HUDEP-2 (cell line): Measurements from ENCODE around the gene ISYNA1.

Experiments
- DNase-seq, 76 experiments: peaks; one replicate each; lab custom pipeline; 2025; ENCODE audit not compliant: unreplicated experiment in 76 of 76; lab: John Stamatoyannopoulos, UW

Gene ISYNA1

DNA sequence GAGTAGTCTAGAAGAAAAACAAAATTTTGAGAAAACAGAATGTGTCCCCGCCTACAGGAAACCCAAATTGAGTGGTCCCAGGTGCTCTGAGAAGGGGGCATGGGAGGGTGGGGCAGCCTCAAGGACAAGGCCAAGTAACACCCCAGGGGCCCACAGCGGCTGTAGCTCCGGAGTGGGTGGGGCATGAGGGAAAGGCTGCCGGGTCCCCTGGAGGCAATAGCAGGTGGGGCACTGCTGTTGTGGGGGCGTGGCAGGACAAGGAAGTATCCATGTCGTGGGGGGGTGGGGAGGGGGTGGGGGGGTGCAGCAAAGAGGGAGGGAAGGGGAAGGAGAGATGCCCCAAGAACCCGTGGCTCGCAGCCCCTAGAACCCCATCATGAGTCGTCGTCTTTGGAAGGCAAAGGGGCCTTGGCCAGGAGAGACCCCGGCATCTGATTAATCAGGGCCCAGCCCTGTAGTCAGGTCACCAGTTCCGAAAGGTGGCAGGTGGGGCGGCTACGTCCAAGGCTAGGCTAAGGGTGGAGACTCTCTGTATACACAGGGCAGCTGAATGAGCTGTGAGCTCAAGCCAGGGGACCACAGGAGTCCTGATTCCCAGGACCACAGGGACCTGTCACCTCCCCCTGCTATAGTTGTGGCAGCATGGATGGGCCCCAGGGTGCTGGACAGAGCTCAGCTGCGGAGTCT is 7.5 kb upstream of the ISYNA1 start:
- no peak for DNase-seq

DNA sequence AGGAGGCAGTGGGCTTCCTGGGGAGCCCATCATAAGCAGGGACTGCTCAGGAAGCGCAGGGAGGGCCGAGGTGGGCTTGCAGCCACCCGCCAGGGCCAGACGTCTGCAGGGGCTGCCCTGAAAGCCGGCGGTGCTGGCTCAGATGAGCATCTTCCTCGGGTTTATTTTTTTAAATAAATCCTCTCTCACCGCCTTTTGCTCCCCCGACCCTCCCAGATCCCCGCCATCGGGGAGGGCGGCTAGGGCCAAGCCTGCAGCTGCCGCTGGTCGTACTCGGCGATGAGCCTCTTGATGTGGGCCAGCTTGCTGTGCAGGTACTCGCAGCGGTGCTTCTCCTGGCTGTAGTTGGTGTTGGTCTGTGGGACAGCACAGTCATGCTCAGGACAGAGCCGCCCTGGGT is 6.6 kb upstream of the ISYNA1 start:
- no peak for DNase-seq

DNA sequence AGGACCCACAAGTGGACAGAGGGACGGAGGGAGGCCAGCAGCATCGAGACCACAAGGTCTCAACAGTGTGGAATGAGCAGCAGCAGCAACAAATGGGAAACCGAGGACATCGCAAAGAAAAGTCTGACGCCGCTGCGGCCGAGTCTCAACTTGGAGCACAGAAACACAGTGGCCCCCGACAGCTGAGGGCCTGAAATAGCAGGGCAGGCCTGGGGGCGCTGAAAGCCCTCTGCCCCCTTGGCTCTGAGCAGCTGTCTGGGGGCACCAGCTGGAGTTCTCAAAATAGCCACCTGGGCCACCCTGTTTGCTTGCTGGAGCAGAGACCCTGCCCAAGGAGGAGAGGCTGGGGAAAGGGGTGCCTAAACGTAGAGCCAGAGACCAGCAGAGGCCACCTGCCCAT is 5.9 kb upstream of the ISYNA1 start:
- no peak for DNase-seq

DNA sequence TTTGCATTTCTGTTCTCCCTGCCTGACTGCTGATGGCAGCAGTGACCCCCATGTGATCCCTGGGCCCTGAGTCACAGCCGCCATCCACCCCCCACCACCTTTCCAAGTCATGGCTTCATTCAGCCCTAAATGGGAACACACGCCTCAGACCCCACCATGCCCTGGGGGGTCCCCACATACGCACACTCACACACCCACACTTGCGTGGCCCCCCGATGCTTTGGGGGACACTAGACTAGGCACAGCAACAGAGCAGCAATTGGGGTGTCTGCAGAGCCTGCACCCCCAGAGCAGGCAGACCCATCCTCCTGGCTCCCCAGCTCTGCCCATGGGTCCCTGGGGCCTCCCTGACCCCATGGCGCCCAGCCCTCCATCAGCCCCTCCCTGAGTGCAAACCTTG is 5.5 kb upstream of the ISYNA1 start:
- no peak for DNase-seq

DNA sequence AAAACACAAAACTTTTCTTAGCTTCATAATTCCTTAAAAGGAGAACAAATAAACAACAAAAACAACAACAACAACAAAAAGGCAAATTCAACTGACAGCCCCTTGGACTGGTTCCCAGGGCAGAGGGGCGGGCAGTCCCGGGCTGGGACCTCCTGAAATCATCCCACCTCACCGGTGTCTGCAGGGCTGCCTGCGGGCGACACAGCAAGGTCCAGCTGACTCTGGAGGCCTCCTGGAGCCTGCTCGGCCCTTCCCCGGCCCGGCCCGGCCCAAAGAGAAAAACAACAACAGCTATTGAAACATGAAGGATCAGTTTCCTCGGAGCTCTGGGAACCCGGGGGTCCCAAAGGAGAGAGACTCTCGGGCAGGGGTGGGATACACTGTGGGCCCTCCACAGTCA is 5.0 kb upstream of the ISYNA1 start:
- DNase-seq, result no peak

DNA sequence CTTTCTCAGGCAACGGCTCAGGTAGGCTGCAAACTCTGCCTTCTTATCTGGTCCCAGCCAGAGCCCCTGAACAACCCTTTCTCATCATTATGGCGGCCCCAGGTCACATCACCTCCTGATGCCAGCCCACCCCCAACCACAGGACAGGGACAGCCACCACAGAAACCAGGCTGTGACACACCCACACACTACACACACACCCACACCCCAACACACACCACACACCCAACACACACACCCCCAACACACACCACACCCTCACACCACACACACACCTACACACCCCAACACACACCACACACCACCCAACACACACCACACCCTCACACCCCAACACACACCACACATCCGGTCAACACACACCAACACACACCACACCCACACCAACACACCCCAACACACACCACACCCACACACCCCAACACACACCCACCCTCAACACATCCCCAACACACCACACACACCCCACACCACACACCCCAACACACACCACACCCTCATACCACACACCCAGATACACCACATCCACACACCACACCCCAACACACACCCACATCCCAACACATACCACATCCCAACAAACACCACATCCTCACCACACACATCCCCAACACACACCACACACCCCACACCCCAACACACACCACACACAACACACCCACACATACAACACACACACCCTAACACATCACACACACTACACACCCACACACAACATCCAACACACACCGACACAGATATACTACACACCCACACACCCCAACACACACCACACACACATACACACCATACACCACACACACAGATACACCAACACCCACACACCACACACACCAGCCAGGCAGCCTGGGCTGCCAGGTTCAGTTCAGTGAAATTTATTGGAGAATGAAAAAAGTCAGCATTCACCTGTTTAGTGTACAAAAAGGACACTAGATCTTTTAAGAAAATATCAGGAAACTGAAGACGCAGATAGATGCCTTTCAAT is 4.2 kb upstream of the ISYNA1 start:
- DNase-seq, result peak in 35 of 76 experiments; percentile 15 to 68 (median 41)

DNA sequence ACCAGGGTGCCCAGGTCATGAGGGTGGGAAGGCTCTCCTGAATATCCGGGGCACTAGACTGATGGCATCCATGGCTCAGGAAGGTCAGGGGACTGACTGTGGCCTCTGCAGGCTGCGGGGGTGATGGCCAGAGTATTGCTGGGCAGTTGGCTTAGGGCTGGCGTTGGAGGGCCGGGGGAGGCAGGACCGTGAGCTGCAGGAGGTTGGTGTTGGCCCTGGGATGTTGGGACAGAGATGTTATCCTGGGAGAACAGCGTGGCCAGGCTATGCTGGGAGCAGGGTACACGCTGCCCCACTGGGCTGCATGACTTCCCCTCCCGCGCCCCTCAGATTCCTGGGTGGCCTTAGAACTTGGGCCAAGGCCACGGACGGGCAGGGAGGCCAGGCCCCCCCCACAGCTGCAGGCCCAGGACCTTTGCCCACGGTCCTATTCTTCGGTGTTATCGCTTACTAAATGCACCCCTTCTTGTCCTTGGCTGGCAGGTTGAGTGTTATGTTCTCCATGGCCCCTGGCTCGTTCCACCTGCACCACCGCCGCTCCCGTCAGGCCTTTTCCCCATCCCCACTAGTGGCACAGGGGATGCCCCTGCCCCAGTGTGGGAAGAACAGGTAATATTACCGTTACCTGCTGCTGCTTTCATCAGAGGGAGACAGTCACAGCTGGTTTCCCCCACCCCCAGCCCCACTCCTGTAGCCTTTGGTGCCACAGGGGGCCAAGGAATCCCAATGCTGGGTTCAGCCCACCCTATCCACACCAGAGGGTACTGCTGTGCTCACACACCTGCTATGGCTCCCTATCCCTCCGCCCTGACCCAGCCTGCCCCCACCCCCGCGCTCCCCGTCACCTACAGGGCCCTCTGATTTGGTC is 3.2 kb upstream of the ISYNA1 start:
- DNase-seq, result no peak

DNA sequence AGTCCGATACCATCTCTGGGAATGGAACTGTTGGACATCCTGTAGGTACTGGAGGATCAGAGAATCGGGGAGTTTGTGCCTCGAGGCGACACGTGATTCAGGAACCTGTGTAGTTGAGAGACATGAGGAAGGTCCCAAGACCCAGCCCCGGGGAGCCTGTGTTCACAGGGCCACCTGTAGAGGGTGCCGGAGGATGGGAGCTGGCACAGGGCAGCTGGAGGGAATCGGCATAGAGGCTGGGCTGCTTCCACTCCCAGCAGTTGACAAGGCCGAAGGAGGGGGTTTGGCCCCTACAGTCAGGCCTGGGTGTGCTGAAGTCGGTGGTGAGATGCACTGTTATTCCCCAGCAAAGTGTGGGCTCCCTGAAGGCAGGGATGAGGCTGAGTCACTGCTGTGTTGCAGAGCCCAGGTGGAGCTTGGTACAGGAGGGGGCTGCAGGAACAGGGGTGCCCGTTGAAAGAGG is 2.5 kb upstream of the ISYNA1 start:
- DNase-seq, result peak in 44 of 76 experiments; percentile 14 to 57 (median 36)

DNA sequence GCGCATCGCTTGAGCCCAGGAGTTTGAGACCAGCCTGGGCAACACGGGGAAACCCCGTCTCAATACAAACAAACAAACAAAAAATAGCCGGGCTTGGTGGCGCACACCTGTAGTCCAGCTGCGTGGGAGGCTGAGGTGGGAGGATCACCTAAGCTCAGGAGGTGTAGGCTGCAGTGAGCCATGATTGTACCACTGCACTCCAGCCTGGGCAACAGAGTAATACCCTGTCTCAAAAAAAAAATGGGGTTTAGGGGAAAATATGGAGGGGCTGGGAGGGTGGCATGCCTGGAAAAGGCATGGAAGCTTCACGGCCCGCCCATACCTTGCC is 1.9 kb upstream of the ISYNA1 start:
- no peak for DNase-seq

DNA sequence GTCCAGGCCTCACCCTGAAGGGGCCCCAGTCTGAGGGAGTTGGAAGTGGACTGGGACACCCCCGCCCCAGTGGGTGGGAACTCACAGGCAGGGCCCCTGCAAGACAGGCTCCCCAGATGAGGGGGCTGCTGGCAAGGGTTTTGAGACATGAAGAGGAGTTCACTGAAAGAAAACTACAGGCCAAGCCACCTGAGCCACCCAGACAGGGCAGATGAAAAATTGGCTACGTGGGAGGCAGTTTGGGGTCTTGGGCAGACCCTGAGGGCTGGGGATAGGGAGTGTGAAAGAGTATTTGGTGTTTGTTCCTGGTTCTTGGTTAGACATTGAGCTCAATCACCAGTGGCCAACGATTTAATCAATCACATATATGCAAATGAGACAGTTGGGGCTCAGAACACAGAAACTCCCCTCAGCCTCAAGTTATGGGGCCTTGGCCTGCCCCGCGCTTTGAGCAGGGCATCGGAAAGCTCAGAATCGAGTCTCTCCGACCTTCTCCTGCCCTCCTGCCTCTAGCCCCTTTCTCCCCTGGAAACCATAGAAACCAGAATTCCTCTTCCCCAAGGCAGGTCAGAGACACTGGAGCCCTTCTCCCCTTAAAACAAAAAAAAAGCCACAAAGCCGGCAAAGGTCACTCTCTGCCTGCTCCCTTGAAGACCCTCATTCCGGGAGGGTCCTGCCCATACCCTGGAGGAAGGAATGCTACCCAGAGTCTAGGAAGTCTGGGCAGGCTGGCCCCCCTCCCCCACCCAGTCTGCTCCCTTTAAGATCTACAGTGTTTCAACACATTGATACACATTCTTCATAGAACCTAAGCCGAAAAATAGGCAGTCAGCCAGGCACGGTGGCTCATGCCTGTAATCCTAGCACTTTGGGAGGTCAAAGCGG is 1.3 kb upstream of the ISYNA1 start:
- DNase-seq, result peak in 28 of 76 experiments; percentile 16 to 81 (median 48)

DNA sequence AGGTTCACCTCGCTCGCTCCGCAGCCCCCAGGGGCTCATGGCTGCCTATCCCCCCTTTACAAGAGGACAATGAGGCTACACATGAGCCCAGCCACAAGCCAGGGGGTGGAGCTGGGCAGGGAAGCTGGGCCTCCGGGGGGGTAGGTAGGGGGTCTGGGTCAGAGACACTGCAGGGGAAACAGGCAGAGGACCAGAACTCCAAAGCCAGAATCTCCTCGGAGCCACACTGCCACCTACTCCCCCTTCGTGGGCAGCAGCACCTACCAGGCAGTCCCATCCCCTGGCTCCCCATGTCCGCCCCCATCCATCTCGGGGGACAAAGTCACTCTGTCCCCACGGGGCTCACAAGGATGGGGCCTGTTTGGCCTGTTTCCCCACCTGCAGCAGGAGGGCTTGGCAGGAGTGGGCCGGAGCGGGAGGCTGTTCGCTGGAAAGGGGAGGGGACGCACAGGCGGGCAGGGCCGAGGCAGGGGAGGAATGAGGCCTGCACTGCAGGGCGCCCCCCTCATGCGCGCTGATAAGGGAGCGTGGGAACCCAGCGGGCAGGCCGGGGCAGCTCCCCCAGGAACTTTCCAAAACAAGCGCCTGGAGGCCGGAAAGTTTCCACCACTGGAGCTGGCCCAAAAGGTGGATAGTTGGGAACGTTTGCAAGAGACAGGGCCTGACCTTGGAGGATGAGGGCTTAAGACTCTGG is 545 bp upstream of the ISYNA1 start:
- peak in 49 of 76 experiments; percentile 21 to 86 (median 58) for DNase-seq

DNA sequence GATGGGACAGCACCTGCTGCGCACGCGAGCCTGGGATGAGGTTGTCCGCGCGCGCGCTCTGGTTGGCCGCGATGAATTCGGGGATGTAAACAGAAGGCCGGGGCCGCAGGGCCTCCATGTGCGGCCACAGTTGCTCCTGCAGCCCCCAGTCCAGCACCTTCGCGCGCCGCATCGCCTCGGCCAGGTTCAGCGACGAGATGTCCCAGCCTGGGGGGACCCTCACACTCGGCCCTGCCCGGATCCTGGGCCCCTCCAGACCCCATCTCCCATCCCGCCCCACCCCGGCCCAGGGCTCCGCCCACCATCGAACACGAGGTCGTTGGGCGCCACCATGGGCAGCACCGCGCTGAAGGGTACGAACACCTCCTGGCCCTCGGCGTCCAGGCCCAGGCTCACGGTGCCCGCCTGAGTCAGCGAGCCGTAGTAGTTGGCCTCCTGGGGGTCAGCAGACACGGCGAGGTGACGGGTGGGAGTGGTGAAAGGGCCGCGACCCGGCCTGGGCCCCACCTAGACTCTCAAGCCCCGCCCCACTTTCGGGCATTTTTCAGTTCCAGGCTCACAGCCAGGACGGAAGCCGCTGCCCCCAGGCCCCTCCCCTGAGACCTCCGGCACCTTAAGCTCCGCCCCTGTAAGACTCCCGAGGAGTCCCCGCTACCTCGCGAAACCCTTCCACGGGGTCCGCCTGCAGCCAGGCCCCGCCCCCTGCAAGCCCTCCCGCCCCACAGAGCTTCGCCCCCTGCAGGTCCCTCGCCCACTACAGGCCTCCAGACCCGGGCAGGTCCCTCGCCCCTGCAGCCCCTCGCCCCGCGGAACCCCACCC is 1.1 kb downstream of the ISYNA1 start:
- DNase-seq, result peak in 74 of 76 experiments; percentile 44 to 98 (median 88)

DNA sequence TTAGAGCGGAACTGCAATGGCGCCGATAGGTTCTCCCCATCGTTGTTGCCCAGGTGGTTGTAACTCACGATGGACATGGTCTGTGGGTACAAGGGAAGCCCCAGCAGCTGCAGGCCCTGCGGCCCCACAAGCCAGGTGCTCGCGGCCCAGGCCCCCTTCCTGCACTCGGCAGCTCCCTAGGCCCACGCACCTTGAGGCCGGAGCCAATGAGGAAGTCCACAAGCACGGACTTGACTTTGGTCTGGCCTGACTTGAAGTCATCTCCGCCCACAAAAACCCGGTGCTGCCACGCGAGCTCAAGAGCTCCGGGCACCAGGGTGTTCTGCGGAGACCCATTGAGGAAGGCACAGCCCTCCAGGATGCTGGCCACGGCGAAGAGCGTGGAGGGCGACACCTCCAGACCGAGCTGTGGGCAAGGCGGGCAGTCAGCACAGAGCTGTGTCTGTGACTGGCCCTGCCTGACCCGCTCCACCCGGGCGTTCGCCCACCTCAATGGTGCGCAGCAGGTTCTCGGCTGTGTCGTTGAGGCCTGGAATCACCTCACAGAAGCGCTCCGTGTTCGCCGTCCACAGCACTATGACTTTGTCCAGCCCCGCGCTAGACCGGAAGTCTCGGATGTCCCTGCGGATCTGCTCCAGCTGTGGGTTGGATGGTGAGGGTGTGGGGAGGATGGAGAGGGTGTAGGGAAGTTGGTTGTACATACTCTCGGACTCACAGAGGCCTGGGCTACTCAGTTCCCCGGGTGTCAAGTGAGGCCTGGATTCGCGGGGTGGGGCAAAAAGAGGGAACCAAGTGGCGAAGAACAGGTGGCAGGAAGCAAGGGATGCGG is 1.9 kb downstream of the ISYNA1 start:
- no peak for DNase-seq

DNA sequence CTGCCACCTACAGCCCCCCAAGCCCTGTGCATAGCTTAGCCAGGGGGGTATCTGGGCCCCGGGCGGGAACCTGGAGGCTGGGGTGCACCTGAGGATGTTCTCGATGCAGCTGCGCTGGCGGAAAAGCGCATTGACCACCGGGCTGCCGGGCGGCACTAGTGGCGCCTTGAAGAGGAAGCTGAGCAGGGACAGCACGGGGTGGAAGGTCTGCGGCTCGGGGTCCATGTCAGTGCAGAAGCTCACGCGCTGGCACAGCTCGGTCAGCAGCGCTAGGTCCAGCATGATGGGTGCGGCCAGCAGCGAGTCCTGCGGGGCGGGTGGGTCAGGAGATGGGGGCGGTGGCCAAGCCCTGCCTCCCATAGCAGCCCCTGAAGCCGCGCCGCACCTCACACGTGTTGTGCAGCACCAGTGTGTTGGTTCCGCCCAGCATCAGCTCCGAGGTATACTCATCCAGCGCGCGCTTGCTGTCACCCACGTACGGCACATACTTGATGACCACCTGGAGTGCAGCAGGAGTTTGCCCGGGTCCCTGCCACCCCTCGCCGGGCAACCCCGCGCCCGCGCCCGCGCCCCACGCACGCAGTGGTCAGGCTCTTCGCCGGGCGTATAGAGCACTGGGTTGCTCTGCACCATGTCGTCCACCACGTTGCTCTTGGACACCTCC is 2.6 kb downstream of the ISYNA1 start:
- no peak for DNase-seq

DNA sequence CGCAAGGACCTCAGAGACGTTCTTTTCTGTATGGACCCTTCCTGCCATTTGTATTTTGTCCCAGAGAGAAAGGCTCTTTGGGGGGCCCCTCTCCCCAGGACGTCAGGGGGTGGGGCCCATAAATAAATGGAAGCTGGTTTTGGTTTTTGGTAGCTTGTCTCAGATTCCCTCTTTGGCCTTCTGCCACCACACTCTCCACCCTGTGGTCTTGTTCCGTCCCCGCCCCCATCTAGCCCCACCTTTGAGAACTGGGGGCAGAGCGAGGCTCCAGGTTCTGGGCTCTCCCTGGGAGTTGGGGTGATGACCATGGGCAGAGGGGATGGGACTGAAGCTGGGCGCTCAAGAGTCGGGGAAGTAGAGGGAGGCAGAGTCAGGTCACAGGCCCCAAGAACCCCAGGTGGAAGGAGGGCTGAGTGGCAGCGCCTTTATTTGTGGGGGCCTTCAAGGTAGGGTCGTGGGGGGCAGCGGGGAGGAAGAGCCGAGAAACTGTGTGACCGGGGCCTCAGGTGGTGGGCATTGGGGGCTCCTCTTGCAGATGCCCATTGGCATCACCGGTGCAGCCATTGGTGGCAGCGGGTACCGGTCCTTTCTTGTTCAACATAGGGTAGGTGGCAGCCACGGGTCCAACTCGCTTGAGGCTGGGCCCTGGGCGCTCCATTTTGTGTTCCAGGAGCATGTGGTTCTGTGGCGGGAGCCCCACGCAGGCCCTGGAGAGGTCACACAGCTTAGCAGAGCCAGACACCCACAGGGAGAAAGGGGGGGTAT is 3.3 kb downstream of the ISYNA1 start:
- peak in 19 of 76 experiments; percentile 16 to 43 (median 28) for DNase-seq

DNA sequence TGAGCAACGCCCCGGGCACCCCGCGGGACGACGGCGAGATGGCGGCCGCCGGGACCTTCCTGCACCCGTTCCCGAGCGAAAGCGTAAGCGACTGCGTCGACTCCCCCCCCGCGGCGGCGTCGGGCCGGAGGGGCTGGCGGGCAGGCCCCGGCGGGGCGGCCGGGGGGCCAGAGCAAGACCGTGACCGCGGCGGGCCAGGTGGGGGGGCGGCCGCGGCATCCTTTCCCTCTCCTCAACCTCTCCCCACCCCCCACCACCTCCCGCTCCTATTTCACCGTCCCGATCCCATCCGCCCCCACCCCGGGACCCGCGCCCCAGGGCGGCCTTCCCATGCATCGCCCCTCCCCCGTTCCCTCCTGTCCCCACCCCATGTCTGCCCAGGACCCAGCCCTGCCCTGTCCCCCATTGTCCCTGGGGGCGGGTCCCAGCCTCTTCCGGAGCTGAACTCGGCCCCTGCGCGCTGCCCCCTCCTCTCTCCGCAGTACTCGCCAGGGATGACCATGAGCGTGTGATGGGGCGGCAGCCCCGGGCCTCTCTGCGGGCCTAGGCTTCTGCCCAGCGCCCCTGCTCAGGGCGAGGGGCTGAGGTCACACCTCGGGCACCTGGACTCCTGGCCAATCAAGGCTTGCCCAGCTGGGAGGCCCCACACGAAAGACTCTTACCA is 4.1 kb downstream of the ISYNA1 start:
- DNase-seq, result no peak
